K562 (cell line): ENCODE measurements around the gene CACNA1E. TPM values are rescaled to one million over a fixed set of nuclear protein-coding genes. Genes with fewer than 3 reads are reported as not detected.
A peak's percentile ranks its signal among the peaks of the same experiment; 100 is the strongest.

ENCODE experiments used
- ASH1L ChIP-seq: fragments of 450-650 bp; IDR thresholded peaks from 2 replicates; pipeline ENCODE4 v1.6.1; 2018; ENCODE audit warnings: borderline replicate concordance, mild to moderate bottlenecking, low read depth; ENCODE audit not compliant: partially characterized antibody
- CREB1 ChIP-seq, 2 experiments: sonication (generic) in 1 of 2; formaldehyde crosslinking in 1 of 2; IDR thresholded peaks; 2 replicates each; pipeline versions ENCODE4 v1.6.1 to v1.8.0; 2012 to 2022; ENCODE audit warnings: inconsistent platforms in 1 of 2, mild to moderate bottlenecking in 1 of 2, missing genetic modification reagents in 1 of 2, moderate library complexity in 1 of 2
- CREB3L1 ChIP-seq: fragments of 450-650 bp; IDR thresholded peaks from 2 replicates; pipeline ENCODE4 v1.6.1; 2014; ENCODE audit warnings: low read depth, mild to moderate bottlenecking, moderate library complexity, borderline replicate concordance
- CTCF ChIP-seq, 3 experiments: IDR thresholded peaks in 2 of 3; conservative IDR thresholded peaks in 1 of 3; 2 replicates each; pipeline ENCODE4 v1.5.1; 2011 to 2012; ENCODE audit warnings: low read length in 3 of 3, mild to moderate bottlenecking in 3 of 3, control low read depth in 2 of 3, improper control_type of control experiment in 1 of 3, inconsistent platforms in 1 of 3, low read depth in 1 of 3, mixed read lengths in 1 of 3, moderate library complexity in 1 of 3; ENCODE audit not compliant: insufficient read depth in 2 of 3
- E2F6 ChIP-seq, 2 experiments: IDR thresholded peaks; 2 replicates each; pipeline ENCODE4 v1.6.1; 2011; ENCODE audit warnings: borderline replicate concordance in 1 of 2, control low read depth in 1 of 2, low read depth in 1 of 2, low read length in 1 of 2, mild to moderate bottlenecking in 1 of 2, mixed read lengths in 1 of 2, moderate library complexity in 1 of 2; ENCODE audit not compliant: insufficient read depth in 1 of 2, insufficient read length in 1 of 2, poor library complexity in 1 of 2, severe bottlenecking in 1 of 2; ENCODE audit errors: extremely low read depth in 1 of 2
- HNRNPK ChIP-seq: fragments of 200-400 bp; formaldehyde crosslinking; IDR thresholded peaks from one replicate; pipeline ENCODE4 v1.6.1; 2018; ENCODE audit warnings: mild to moderate bottlenecking, low read depth, low read length; ENCODE audit not compliant: poor library complexity, severe bottlenecking
- L3MBTL2 ChIP-seq: fragments of 450-650 bp; IDR thresholded peaks from 2 replicates; pipeline ENCODE4 v1.6.1; 2016; ENCODE audit warnings: mild to moderate bottlenecking, moderate library complexity
- PKNOX1 ChIP-seq: fragments of 450-650 bp; IDR thresholded peaks from 2 replicates; pipeline ENCODE4 v1.6.1; 2016
- PPARD ChIP-seq: fragments of 250-450 bp; sonication (Bioruptor Pico); IDR thresholded peaks from 2 replicates; pipeline ENCODE4 v1.8.0; 2022; ENCODE audit warnings: inconsistent platforms, mild to moderate bottlenecking, moderate library complexity
- TCF7 ChIP-seq: sonication (generic); IDR thresholded peaks from 2 replicates; pipeline ENCODE4 v1.6.1; 2016; ENCODE audit warnings: antibody characterized with exemption, borderline replicate concordance
- ZFP30 ChIP-seq: fragments of 250-450 bp; sonication (Bioruptor Pico); IDR thresholded peaks from 2 replicates; pipeline ENCODE4 v1.8.0; 2022; ENCODE audit warnings: moderate library complexity, mild to moderate bottlenecking, inconsistent platforms, borderline replicate concordance
- ZNF830 ChIP-seq: fragments of 250-450 bp; sonication (Bioruptor Pico); IDR thresholded peaks from 2 replicates; pipeline ENCODE4 v1.5.0; 2021; ENCODE audit warnings: mild to moderate bottlenecking
- polyA plus RNA-seq, 8 experiments: library from polyadenylated mRNA; depleted of rRNA in 4 of 8; stranded (reverse) in 5 of 8; unstranded in 3 of 8; fragments of >200 nt; fragmentation: Nextera tagmentation in 2 of 8; fragmentation: Illumina TruSeq in 1 of 8; extraction: Ambion mirVana in 2 of 8; extraction: Trizol in 1 of 8; gene quantifications; 2 replicates each; pipeline versions ENCODE4 v1.2.1 to v1.2.3, GENCODE V29; 2011 to 2014; ENCODE audit warnings: inconsistent platforms in 1 of 8, missing spikeins in 1 of 8
- total RNA-seq, 7 experiments: library from RNA; depleted of rRNA in 6 of 7; stranded (reverse); fragments of >200 nt in 6 of 7; fragmentation: Illumina TruSeq in 2 of 7; extraction: Trizol in 2 of 7; gene quantifications; 2 replicates each; pipeline versions ENCODE4 v1.2.1 to v1.2.3, GENCODE V29; 2011 to 2021; ENCODE audit warnings: low replicate concordance in 1 of 7

Gene CACNA1E
- total and polyA plus RNA-seq, 9 of the 15 experiments (the other 6 are each of a cell fraction or from before 2014, with no cell fraction given), result under 0.01 to 0.04 TPM; not detected in 7

DNA sequence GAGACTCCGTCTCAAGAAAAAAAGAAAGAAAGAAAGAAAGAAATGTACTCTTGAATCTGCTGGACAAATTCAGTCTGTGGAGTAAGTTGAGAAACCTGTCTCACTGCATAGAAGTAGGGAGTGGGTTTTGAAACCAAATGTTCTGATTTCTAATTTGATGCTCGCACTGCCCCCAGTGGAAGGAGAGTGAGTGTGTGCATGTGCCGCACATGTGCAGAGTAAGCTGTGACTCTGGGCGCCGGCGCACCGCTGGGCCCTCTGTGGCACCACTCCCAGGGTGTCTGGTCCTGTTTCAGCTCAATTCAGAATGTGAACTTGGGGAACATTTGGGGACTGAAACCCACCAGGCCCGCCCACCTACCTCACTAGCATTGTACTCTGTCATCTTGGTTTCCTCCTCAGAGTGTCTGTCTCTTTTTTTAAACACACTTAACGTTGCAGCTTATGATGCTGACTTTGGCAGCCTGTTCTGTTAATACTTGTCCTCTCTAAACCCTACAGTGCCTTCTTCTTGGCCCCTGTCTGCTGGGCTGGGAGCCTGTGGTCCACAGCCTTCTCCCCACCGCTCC is 104.6 kb downstream of the CACNA1E start (continued):
- TF ChIP-seq CREB1 (IDR thresholded peaks at IDR 0.05) (no peak), CREB1 (CRISPR knock-in tag; IDR thresholded peaks at IDR 0.05) (no peak), CTCF (IDR thresholded peaks at IDR 0.05 in 2 of 3, conservative IDR thresholded peaks at IDR 0.05 in 1 of 3; ENCODE audit: insufficient read depth in 2 of 3, low read depth in 1 of 3, low read length in 3 of 3) (peak; percentile 48 to 56 (median 50)), ZNF830 (CRISPR knock-in tag) (no peak), PKNOX1 (no peak), L3MBTL2 (peak; percentile 82), PPARD (CRISPR knock-in tag) (no peak), CREB3L1 (peak; percentile 24; the same call in 1 of the 2 replicates), TCF7 (no peak), ASH1L (no peak), HNRNPK (no peak), ZFP30 (no peak), E2F6 (IDR thresholded peaks at IDR 0.05; ENCODE audit: borderline replicate concordance in 1 of 2, extremely low read depth in 1 of 2, insufficient read depth in 1 of 2, insufficient read length in 1 of 2, low read depth in 1 of 2, low read length in 1 of 2, poor library complexity in 1 of 2, severe bottlenecking in 1 of 2) (peak in 1 of 2 experiments; percentile 83)
- TF ChIP-seq, all 486 proteins: peak for 9
